ENCODE results near the gene ANHX.

GRCh38 chr12:133226690-133227089 is 9.0 kb downstream of the ANHX start:
- TF ChIP-seq CTCF (conservative IDR thresholded peaks at IDR 0.05; ENCODE audit: low read depth, low read length) (no peak), EZH2 (IDR thresholded peaks at IDR 0.05; ENCODE audit: borderline replicate concordance, low read depth, low read length, poor library complexity, severe bottlenecking) (no peak)
